Stimulated activated CD4-positive, alpha-beta T cell treated with anti-CD3 and anti-CD28 coated beads, Interleukin-2, amount 100 ng/mL, for 24 hours (primary cell): Measurements from ENCODE around the gene LTBP1.
A peak's percentile ranks its signal among the peaks of the same experiment; 100 is the strongest.
"Not testable (repeated sequence)": the region's sequence is repeated elsewhere in the genome, so short reads cannot be mapped to it uniquely, and the experiment has no call there.

Experiments used
- DNase-seq, 2 donors: peaks; one replicate each; pipeline ENCODE4 v3.0.0-alpha.2; 2020

The LTBP1 gene

DNA sequence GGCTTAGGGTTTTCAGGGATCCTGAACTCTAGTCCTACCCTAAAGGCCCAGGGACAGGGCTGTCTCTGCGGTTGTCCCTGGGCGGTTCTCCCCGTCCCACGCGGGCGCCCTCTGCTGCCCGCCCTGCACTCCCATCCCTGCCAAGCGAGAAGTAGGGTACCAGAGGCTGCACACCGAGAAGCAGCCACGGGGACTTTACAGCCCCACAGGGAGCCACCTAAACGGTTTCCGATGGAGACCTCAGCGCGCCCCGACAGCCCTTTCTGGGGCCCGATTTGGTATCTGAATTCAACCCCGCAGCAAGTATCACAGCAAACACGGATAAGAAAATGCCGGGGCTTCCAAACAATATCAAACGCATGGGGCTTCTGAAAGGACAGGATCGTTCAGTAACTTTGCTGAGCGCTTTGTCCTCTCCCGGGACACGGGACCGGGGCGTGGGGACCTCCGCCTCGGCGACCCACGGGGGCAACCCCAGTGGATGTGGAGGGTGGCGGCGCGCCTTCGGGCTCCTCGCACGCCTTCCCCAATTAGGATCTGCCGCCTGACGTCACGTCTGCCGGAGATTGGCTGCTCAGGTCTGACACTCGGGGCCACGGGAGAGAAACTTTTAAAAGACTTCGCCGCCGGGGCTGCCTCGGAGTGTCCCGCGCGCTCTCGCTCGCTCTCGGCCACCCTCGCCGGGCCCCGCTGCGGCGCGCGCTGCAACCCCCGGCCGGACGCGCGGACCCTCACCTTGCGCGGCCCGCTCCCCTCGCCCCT lies at the start of gene LTBP1:
TSS of gene LTBP1 (plus strand) at position 640 of the 762 bp plus-strand sequence. CDS start 372 bp downstream, outside the sequence.
- DNase-seq = peak; percentile 53 to 68

GRCh38 chr2:32900246-32900973 lies 46.3 kb upstream of the LTBP1 start:
- DNase-seq = no peak

GRCh38 chr2:32901313-32901712 lies 45.4 kb upstream of the LTBP1 start:
- DNase-seq = no peak

GRCh38 chr2:32902174-32902573 lies 44.6 kb upstream of the LTBP1 start:
- no peak for DNase-seq

- DNase-seq = no peak
Observed at GRCh38 chr2:32902986-32903385, 43.8 kb upstream of the LTBP1 start.

- no peak for DNase-seq
Observed at GRCh38 chr2:32904074-32904473, 42.7 kb upstream of the LTBP1 start.

- DNase-seq = no peak
Observed at GRCh38 chr2:32904751-32905150, 42.0 kb upstream of the LTBP1 start.

- no peak for DNase-seq
Observed at GRCh38 chr2:32905270-32905669, 41.5 kb upstream of the LTBP1 start.

GRCh38 chr2:32910883-32911598 lies 35.7 kb upstream of the LTBP1 start:
- DNase-seq = no peak

- DNase-seq = no peak
Observed at GRCh38 chr2:32915694-32916093, 31.1 kb upstream of the LTBP1 start.

GRCh38 chr2:32918774-32919173 lies 28.0 kb upstream of the LTBP1 start:
- DNase-seq = no peak

DNA sequence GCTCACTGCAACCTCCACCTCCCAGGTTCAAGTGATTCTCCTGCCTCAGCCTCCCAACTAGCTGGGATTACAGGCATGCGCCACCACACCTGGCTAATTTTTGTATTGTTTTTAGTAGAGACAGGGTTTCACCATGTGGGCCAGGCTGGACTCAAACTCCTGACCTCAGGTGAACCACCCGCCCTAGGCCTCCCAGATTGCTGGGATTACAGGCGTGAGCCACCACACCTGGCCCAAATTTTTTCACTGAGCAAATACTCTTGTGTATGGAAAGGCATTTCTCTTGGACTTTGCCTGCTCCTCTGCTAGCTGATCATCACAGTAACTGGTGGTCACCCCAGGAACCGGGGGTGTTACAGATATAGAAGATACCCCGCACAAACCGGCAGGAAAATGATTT lies 26.9 kb upstream of the LTBP1 start:
- not testable (repeated sequence) for DNase-seq

DNA sequence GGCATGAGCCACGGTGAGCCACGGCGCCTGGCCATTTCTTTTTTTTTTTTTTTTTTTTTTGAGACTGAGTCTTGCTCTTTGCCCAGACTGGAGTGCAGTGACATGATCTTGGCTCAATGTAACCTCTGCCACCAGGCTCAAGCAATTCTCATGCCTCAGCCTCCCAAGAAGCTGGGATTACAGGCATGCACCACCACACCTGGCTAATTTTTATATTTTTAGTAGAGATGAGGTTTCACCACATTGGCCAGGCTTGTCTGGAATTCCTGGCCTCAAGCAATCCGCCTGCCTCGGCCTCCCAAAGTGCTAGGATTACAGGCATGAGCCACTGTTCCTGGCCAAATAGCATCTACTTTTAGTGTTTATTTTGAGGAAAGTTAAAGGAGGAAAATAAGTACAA lies 25.3 kb upstream of the LTBP1 start:
- DNase-seq = not testable (repeated sequence)

DNA sequence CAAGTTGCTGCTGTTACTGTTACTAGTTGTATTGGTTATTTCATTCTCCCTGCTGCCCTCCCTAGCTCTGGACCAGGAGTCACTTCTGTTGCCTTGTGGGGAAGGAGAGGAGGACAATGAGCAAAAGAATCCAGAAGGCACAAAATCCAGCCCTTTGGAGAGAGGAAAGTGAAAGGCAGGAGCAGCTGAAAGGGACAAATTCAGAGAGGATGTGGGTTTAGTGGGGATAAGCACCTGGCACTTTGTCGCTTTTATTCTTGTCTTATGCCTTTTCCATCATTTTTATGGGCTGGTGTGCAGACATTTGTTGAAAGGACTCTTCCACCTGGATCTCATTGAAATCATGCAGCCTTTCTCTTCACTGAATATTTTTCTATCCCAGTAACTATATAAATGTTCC lies 24.3 kb upstream of the LTBP1 start:
- no peak for DNase-seq

DNA sequence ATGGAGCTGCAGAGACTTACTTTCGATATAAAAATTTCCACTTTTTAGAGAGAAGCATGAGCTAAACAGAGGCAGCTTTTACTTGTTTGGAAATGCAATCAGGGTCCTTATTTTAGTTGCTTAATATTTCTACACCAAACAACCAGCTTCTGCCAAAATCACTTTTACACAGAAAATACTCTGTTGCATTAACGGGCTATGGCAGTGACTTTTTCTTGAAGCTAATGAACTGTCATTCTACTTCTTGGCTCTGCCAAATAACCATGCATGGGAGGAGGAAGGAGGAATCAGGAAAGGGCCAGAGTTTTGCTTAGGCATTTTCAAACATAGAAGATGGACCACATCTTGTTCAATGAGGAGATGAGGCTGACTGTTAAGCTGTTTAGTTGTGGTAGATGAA lies 23.6 kb upstream of the LTBP1 start:
- DNase-seq = no peak

- DNase-seq = no peak
Observed at GRCh38 chr2:32925283-32925815, 21.4 kb upstream of the LTBP1 start.

- no peak for DNase-seq
Observed at GRCh38 chr2:32925976-32926707, 20.6 kb upstream of the LTBP1 start.

GRCh38 chr2:32926708-32927084 lies 20.1 kb upstream of the LTBP1 start:
- DNase-seq = no peak

GRCh38 chr2:32930436-32930835 lies 16.3 kb upstream of the LTBP1 start:
- no peak for DNase-seq

DNA sequence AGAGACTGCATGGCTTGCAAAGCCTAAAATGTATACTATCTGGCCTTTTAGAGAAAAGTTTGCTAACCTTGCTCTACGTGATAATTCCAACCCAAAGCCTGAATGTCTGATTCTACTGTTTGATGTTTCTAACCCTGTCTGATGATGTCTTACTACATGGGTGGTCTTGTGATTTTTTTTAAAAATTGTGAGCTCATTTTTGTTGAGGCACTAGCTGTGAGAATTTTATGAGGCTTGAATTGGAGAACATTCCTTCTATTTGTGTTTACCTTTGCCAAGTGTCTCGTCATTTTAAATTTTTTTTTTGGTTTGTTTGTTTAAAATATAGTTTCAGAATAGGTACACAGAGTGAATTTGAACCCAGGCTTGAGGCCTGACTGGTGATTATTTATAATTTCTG lies 15.2 kb upstream of the LTBP1 start:
- no peak for DNase-seq

GRCh38 chr2:32931945-32932709 lies 14.6 kb upstream of the LTBP1 start:
- DNase-seq = no peak
